Type B pancreatic cell (in vitro differentiated cells): ENCODE data around the gene PLEKHB1. TPM values are rescaled to one million over a fixed set of nuclear protein-coding genes. Genes with fewer than 3 reads are reported as not detected.

ENCODE experiments used
- DNase-seq: peaks from one replicate; pipeline ENCODE4 v3.0.0; 2021; ENCODE audit warnings: mixed read lengths; ENCODE audit not compliant: unreplicated experiment; ENCODE audit errors: extremely low spot score
- H3K27ac Mint-ChIP-seq: 2 replicates; pipeline ENCODE4 v1.8.0; 2021; ENCODE audit warnings: mild to moderate bottlenecking, mixed read lengths
- H3K27me3 Mint-ChIP-seq: 2 replicates; pipeline ENCODE4 v1.8.0; 2021; ENCODE audit warnings: mixed read lengths
- H3K36me3 Mint-ChIP-seq: 2 replicates; pipeline ENCODE4 v1.8.0; 2021; ENCODE audit warnings: mixed read lengths
- H3K4me1 Mint-ChIP-seq: one replicate; pipeline ENCODE4 v1.8.0; 2021; ENCODE audit warnings: mixed read lengths; ENCODE audit not compliant: unreplicated experiment
- H3K4me3 Mint-ChIP-seq: 2 replicates; pipeline ENCODE4 v1.8.0; 2021; ENCODE audit warnings: mild to moderate bottlenecking, mixed read lengths
- H3K9me3 Mint-ChIP-seq: 2 replicates; pipeline ENCODE4 v1.8.0; 2021; ENCODE audit warnings: mixed read lengths
- total RNA-seq: library from RNA; stranded (reverse); gene quantifications from 2 replicates; pipeline ENCODE4 v1.2.1, GENCODE V29; 2021; ENCODE audit warnings: low replicate concordance
- TF ChIP-seq, protein P1 (sequence below): fragments of 200-600 bp; sonication (generic); conservative IDR thresholded peaks from 2 replicates; pipeline ENCODE4 v1.5.0; 2021; ENCODE audit warnings: antibody characterized with exemption, mild to moderate bottlenecking

Gene PLEKHB1
- total RNA-seq, 1 donor from 2014 or later: 16.5 TPM

DNA sequence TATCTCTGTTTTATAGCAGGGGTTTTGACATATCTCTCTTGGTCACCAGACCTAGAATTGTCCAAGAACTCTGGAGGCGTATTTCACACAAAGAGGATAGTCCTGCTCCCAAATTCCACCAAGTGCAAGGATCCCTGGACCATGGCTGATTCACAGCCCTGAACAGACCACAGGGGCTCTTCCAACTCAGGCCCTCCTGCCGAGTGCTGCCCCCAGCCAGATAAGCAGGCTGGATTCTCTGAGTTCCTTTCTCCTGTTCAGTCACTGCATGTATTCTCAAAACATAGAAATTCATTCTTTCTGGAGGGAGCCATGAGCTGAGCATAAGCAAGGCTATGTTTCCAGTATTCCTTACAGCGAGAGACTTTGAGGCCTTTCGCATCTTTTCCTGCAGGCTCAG is 13.4 kb upstream of the PLEKHB1 start:
- TF ChIP-seq, protein P1, sequence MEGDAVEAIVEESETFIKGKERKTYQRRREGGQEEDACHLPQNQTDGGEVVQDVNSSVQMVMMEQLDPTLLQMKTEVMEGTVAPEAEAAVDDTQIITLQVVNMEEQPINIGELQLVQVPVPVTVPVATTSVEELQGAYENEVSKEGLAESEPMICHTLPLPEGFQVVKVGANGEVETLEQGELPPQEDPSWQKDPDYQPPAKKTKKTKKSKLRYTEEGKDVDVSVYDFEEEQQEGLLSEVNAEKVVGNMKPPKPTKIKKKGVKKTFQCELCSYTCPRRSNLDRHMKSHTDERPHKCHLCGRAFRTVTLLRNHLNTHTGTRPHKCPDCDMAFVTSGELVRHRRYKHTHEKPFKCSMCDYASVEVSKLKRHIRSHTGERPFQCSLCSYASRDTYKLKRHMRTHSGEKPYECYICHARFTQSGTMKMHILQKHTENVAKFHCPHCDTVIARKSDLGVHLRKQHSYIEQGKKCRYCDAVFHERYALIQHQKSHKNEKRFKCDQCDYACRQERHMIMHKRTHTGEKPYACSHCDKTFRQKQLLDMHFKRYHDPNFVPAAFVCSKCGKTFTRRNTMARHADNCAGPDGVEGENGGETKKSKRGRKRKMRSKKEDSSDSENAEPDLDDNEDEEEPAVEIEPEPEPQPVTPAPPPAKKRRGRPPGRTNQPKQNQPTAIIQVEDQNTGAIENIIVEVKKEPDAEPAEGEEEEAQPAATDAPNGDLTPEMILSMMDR: no peak
- Mint-ChIP-seq H3K27ac (no peak overlapping the region), H3K9me3 (no peaks in the 10 kb centered on the region), H3K4me3 (no peak overlapping the region), H3K27me3 (peaks cover 4% of the 10 kb centered on the region), H3K4me1 (no peaks in the 10 kb centered on the region), H3K36me3 (no peaks in the 10 kb centered on the region)
- DNase-seq: no peak

DNA sequence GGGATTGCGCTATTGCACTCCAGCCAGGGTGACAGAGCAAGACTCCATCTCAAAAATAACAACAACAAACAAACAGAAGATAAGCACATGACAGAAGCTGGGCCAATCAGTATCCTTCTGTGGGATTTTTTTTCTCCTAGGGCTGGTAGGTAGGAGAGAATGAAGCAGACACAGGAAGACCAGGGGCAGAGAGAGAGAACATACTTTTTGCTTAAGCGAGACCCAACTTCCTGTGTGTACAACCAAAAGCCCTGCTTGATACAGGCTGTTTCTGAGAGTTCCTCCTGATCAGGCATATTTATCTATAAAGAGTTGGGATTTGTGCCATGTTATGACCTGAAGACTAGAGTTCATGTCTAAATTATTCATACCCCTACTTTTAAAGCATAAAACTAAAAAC is 12.4 kb upstream of the PLEKHB1 start:
- Mint-ChIP-seq H3K4me3 (no peak overlapping the region), H3K36me3 (no peaks in the 10 kb centered on the region), H3K4me1 (no peaks in the 10 kb centered on the region), H3K27me3 (peaks cover 3% of the 10 kb centered on the region), H3K27ac (no peak overlapping the region), H3K9me3 (no peaks in the 10 kb centered on the region)
- TF ChIP-seq, protein P1: no peak
- DNase-seq: no peak

DNA sequence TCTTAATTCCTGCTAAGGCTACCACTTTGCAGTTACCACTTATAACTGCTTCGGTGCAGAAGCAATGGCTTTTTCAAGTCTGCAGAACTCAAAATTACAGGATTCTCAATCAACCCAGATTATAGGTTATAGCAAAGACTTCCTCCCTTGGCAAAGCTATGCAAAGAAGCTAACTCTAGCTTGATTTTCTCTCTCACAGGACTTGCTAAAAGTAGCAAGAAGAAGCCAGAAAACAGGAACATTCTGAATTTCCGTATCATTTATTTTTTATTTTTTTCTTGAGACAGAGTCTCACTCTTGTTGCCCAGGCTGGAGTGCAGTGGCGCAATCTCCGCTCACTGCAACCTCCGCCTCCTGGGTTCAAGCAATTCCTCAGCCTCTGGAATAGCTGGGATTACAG is 10.7 kb upstream of the PLEKHB1 start:
- TF ChIP-seq, protein P1: no peak
- Mint-ChIP-seq H3K27ac (no peak overlapping the region), H3K4me3 (no peak overlapping the region), H3K27me3 (no peaks in the 10 kb centered on the region), H3K4me1 (no peaks in the 10 kb centered on the region), H3K36me3 (no peaks in the 10 kb centered on the region), H3K9me3 (no peaks in the 10 kb centered on the region)
- DNase-seq: no peak

DNA sequence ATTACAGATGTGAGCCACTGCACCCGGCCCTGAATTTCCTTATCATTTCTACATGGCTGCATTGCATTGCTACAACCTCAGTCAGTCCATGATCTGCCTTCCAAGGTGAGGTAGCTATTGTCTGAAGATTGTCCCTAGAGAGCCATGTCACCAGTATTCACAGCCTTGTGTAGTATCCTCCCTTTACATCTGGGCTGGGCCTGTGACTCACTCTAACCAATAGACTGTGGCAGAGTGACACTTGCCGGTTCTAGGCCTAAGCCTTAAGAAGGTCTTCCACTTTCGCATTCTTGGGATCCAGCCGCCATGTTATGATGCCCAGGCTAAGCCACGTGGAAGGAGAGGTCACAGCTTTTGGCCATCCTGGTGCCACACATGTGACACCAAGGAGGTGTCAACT is 10.1 kb upstream of the PLEKHB1 start:
- no peaks in the 10 kb centered on the region for H3K36me3 Mint-ChIP-seq
- H3K9me3 Mint-ChIP-seq: no peaks in the 10 kb centered on the region

DNA sequence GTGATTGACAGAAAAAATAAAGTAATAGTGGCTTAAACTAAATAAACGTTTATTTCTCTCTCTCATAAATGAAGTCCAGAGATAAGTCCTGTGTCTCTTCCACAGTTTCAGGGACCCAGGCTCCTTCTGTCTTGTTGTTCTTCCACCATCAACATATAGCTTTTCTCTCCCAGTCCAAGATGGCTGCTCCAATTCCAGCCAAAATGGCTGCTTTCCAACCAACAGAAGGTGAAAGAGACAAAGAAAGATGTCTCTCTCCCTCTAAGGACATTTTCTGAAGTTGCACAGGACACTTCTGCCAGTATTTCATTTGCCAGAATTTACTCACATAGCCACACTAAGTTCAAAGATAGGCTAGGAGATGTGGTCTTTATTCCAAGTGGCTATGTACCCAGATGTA is 9.4 kb upstream of the PLEKHB1 start:
- H3K27me3 Mint-ChIP-seq: no peaks in the 10 kb centered on the region
- no peaks in the 10 kb centered on the region for H3K9me3 Mint-ChIP-seq
- no peak for DNase-seq
- no peak overlapping the region for H3K4me3 Mint-ChIP-seq
- H3K36me3 Mint-ChIP-seq: no peaks in the 10 kb centered on the region
- H3K4me1 Mint-ChIP-seq: no peaks in the 10 kb centered on the region
- TF ChIP-seq, protein P1: no peak
- H3K27ac Mint-ChIP-seq: no peak overlapping the region

More for the DNA sequence above, 10.1 kb upstream of the PLEKHB1 start:
- no peak for DNase-seq
- Mint-ChIP-seq H3K27me3 (no peaks in the 10 kb centered on the region), H3K4me3 (no peak overlapping the region), H3K27ac (no peak overlapping the region), H3K4me1 (no peaks in the 10 kb centered on the region)
- TF ChIP-seq, protein P1: no peak

DNA sequence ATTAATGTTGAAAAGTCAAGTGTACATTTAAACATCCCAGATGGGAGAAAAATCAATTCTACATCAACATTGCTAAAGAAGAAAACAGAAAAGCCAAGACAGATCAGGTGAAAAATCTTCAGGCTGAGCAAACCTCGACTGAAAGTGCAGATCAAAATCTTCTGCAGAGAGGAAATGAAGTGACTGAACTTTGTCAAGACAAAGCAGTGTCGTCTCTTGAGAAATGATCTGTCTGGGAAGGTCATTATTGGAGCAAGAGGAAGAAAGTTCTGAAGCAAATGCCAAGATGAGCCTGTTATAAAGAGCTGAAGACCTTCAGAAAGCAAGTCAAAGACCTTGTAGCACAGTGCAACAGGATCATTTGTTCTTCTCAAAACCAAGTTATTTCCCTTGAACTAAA is 5.8 kb upstream of the PLEKHB1 start:
- no peaks in the 10 kb centered on the region for H3K9me3 Mint-ChIP-seq
- TF ChIP-seq, protein P1: no peak
- peaks cover 7% of the 10 kb centered on the region for H3K27me3 Mint-ChIP-seq
- no peak overlapping the region for H3K27ac Mint-ChIP-seq
- H3K4me1 Mint-ChIP-seq: peaks cover 5% of the 10 kb centered on the region
- no peak overlapping the region for H3K4me3 Mint-ChIP-seq
- no peaks in the 10 kb centered on the region for H3K36me3 Mint-ChIP-seq
- DNase-seq: no peak
